IMR-90 (cell line): ENCODE measurements around the gene ANKRD6. TPM values are rescaled to one million over a fixed set of nuclear protein-coding genes. Genes with fewer than 3 reads are reported as not detected.

ENCODE experiments used
- ATAC-seq: fragments of 200-7000 bp; cut with Tn5 transposase; 2 replicates; pipeline ENCODE4 v1.9.1; 2020; ENCODE audit warnings: low read depth, mild to moderate bottlenecking, moderate library complexity
- BruUV-seq: library from RNA; stranded (reverse); fragments of 400-500 nt; replicated peaks from 2 replicates; lab custom pipeline; 2021; lab: Mats Ljungman, UMichigan
- CTCF ChIA-PET: fragments of 300-600 bp; formaldehyde crosslinking; extraction: SDS; loops from one replicate; lab custom pipeline; 2021; ENCODE audit warnings: antibody characterized with exemption; lab: Yijun Ruan, JAX
- POLR2A ChIA-PET: fragments of 300-600 bp; sonication (Branson Sonifier 250); formaldehyde crosslinking; loops from one replicate; lab custom pipeline; 2022; ENCODE audit warnings: antibody characterized with exemption; ENCODE audit not compliant: unreplicated experiment; lab: Charles Lee
- DNase-seq: peaks from one replicate; pipeline ENCODE4 v3.0.0; 2013
- H2AFZ ChIP-seq: replicated peaks from 2 replicates; pipeline ENCODE3; 2013; ENCODE audit warnings: low read length, mild to moderate bottlenecking; ENCODE audit not compliant: poor library complexity
- H2AK5ac ChIP-seq: 2 replicates; pipeline ENCODE4 v1.6.1; 2013; ENCODE audit warnings: low read depth, low read length, inconsistent platforms
- H2AK9ac ChIP-seq: replicated peaks from 2 replicates; pipeline ENCODE3; 2013; ENCODE audit warnings: mild to moderate bottlenecking, low read depth, low read length, moderate library complexity; ENCODE audit not compliant: poor library complexity
- H2BK120ac ChIP-seq: 2 replicates; pipeline ENCODE4 v1.6.1; 2013; ENCODE audit warnings: low read depth, low read length, inconsistent platforms
- H2BK15ac ChIP-seq: 3 replicates; pipeline ENCODE4 v1.6.1; 2013; ENCODE audit warnings: low read depth, low read length, inconsistent platforms
- H2BK20ac ChIP-seq: 2 replicates; pipeline ENCODE4 v1.6.1; 2013; ENCODE audit warnings: low read depth, mild to moderate bottlenecking, inconsistent platforms, low read length, moderate library complexity
- H2BK5ac ChIP-seq: 2 replicates; pipeline ENCODE4 v1.6.1; 2013; ENCODE audit warnings: mild to moderate bottlenecking, low read depth, low read length, inconsistent platforms; ENCODE audit not compliant: poor library complexity, severe bottlenecking
- H3K14ac ChIP-seq: replicated peaks from 2 replicates; pipeline ENCODE4 v1.6.1; 2013; ENCODE audit warnings: low read depth, low read length, inconsistent platforms
- H3K18ac ChIP-seq: 2 replicates; pipeline ENCODE4 v1.6.1; 2013; ENCODE audit warnings: low read depth, low read length, control low read depth
- H3K23ac ChIP-seq: 2 replicates; pipeline ENCODE4 v1.6.1; 2013; ENCODE audit warnings: low read depth, low read length, inconsistent platforms
- H3K27ac ChIP-seq: 2 replicates; pipeline ENCODE4 v1.5.1; 2013; ENCODE audit warnings: mild to moderate bottlenecking, control low read depth, low read length; ENCODE audit not compliant: insufficient read depth
- H3K27me3 ChIP-seq: 2 replicates; pipeline ENCODE4 v1.6.1; 2013; ENCODE audit warnings: low read length; ENCODE audit not compliant: control insufficient read depth, insufficient read depth
- H3K36me3 ChIP-seq: 2 replicates; pipeline ENCODE4 v1.6.1; 2013; ENCODE audit warnings: low read length, mixed read lengths; ENCODE audit not compliant: control insufficient read depth, insufficient read depth
- H3K4ac ChIP-seq: 2 replicates; pipeline ENCODE4 v1.6.1; 2013; ENCODE audit warnings: low read depth, low read length, inconsistent platforms
- H3K4me1 ChIP-seq: 2 replicates; pipeline ENCODE4 v1.6.1; 2013; ENCODE audit warnings: low read length, mixed read lengths; ENCODE audit not compliant: control insufficient read depth, insufficient read depth
- H3K4me2 ChIP-seq: 2 replicates; pipeline ENCODE4 v1.6.1; 2013; ENCODE audit warnings: low read depth, mild to moderate bottlenecking, control low read depth, low read length, moderate library complexity
- H3K4me3 ChIP-seq: 2 replicates; pipeline ENCODE4 v1.5.1; 2013; ENCODE audit warnings: low read depth, mild to moderate bottlenecking, control low read depth, low read length, moderate library complexity; ENCODE audit not compliant: insufficient read depth
- H3K56ac ChIP-seq: 2 replicates; pipeline ENCODE4 v1.6.1; 2013; ENCODE audit warnings: low read length, inconsistent platforms; ENCODE audit not compliant: insufficient read depth; ENCODE audit errors: extremely low read depth
- H3K79me1 ChIP-seq, 2 experiments: 2 replicates each; pipeline ENCODE4 v1.6.1; 2013; ENCODE audit warnings: low read length in 2 of 2, inconsistent platforms in 1 of 2, low read depth in 1 of 2
- H3K9ac ChIP-seq: 2 replicates; pipeline ENCODE4 v1.6.1; 2013; ENCODE audit warnings: low read depth, low read length, control low read depth
- H3K9me1 ChIP-seq: 2 replicates; pipeline ENCODE4 v1.6.1; 2013; ENCODE audit warnings: low read length, inconsistent platforms; ENCODE audit not compliant: insufficient read depth
- H3K9me3 ChIP-seq: 2 replicates; pipeline ENCODE4 v1.6.1; 2013; ENCODE audit warnings: low read length; ENCODE audit not compliant: control insufficient read depth, insufficient read depth
- H4K20me1 ChIP-seq: 2 replicates; pipeline ENCODE4 v1.6.1; 2013; ENCODE audit warnings: low read length, inconsistent platforms; ENCODE audit not compliant: insufficient read depth
- H4K5ac ChIP-seq: 2 replicates; pipeline ENCODE4 v1.6.1; 2013; ENCODE audit warnings: mild to moderate bottlenecking, low read depth, low read length, control low read depth
- H4K8ac ChIP-seq, 2 experiments: 2 replicates each; pipeline ENCODE4 v1.6.1; 2013; ENCODE audit warnings: low read depth in 2 of 2, low read length in 2 of 2, control low read depth in 1 of 2, inconsistent platforms in 1 of 2
- H4K91ac ChIP-seq: 2 replicates; pipeline ENCODE4 v1.6.1; 2013; ENCODE audit warnings: low read depth, low read length, inconsistent platforms; ENCODE audit not compliant: insufficient read depth
- BHLHE40 ChIP-seq: fragments of 150-350 bp; IDR thresholded peaks from 2 replicates; pipeline ENCODE4 v1.6.1; 2016; ENCODE audit warnings: mild to moderate bottlenecking, low read depth, low read length
- CEBPB ChIP-seq: IDR thresholded peaks from 2 replicates; pipeline ENCODE4 v1.6.1; 2012; ENCODE audit warnings: low read depth, low read length, improper control_type of control experiment
- CHD1 ChIP-seq: IDR thresholded peaks from 2 replicates; pipeline ENCODE4 v1.6.1; 2012; ENCODE audit warnings: low read depth, low read length, improper control_type of control experiment
- CTCF ChIP-seq: conservative IDR thresholded peaks from 2 replicates; pipeline ENCODE4 v1.5.1; 2012; ENCODE audit warnings: mild to moderate bottlenecking, low read depth, low read length, improper control_type of control experiment
- ELK1 ChIP-seq: fragments of 150-350 bp; IDR thresholded peaks from 2 replicates; pipeline ENCODE4 v1.6.1; 2016; ENCODE audit warnings: low read depth, mild to moderate bottlenecking, low read length, moderate library complexity, borderline replicate concordance
- FOS ChIP-seq: fragments of 150-350 bp; IDR thresholded peaks from 2 replicates; pipeline ENCODE4 v1.6.1; 2016; ENCODE audit warnings: low read depth, low read length
- MAFK ChIP-seq: IDR thresholded peaks from 2 replicates; pipeline ENCODE4 v1.6.1; 2012; ENCODE audit warnings: low read depth, low read length, improper control_type of control experiment
- MAZ ChIP-seq: IDR thresholded peaks from 2 replicates; pipeline ENCODE4 v1.6.1; 2012; ENCODE audit warnings: low read depth, mild to moderate bottlenecking, low read length, improper control_type of control experiment, moderate library complexity, borderline replicate concordance
- MXI1 ChIP-seq: IDR thresholded peaks from 2 replicates; pipeline ENCODE4 v1.6.1; 2012; ENCODE audit warnings: low read depth, mild to moderate bottlenecking, low read length, moderate library complexity, borderline replicate concordance
- NFE2L2 ChIP-seq: fragments of 150-350 bp; IDR thresholded peaks from 2 replicates; pipeline ENCODE4 v1.6.1; 2016; ENCODE audit warnings: low read depth, mild to moderate bottlenecking, low read length
- POLR2A ChIP-seq: IDR thresholded peaks from 2 replicates; pipeline ENCODE4 v1.6.1; 2012; ENCODE audit warnings: mild to moderate bottlenecking, low read depth, low read length
- RAD21 ChIP-seq: IDR thresholded peaks from 2 replicates; pipeline ENCODE4 v1.6.1; 2012; ENCODE audit warnings: low read length, improper control_type of control experiment
- RCOR1 ChIP-seq: IDR thresholded peaks from 2 replicates; pipeline ENCODE4 v1.6.1; 2012; ENCODE audit warnings: mild to moderate bottlenecking, low read length, improper control_type of control experiment; ENCODE audit not compliant: insufficient replicate concordance
- RFX5 ChIP-seq: IDR thresholded peaks from 2 replicates; pipeline ENCODE4 v1.8.0; 2012; ENCODE audit warnings: low read depth, mild to moderate bottlenecking, low read length, moderate library complexity
- SMC3 ChIP-seq: fragments of 150-350 bp; IDR thresholded peaks from 2 replicates; pipeline ENCODE4 v1.6.1; 2016; ENCODE audit warnings: low read depth, mild to moderate bottlenecking, antibody characterized with exemption, low read length, moderate library complexity
- USF2 ChIP-seq: fragments of 150-350 bp; IDR thresholded peaks from 2 replicates; pipeline ENCODE4 v1.6.1; 2017; ENCODE audit warnings: mild to moderate bottlenecking, antibody characterized with exemption, low read length, low read depth
- WGBS, 2 experiments: methylation state at CpG; one replicate each; pipeline versions ENCODE4 v1.1.5 to v1.1.7; 2013; ENCODE audit warnings: missing lambda C conversion rate in 2 of 2; ENCODE audit not compliant: insufficient read length in 1 of 2; ENCODE audit errors: extremely low coverage in 2 of 2; 5-methylcytosine and 5-hydroxymethylcytosine counted together
- dilution Hi-C: fragments of 300-500 bp; cut with HindIII; formaldehyde crosslinking; loops from one replicate; pipeline ENCODE4 v1.14.3; 2018; ENCODE audit warnings: low sequenced_read_pairs; ENCODE audit not compliant: unreplicated experiment
- in situ Hi-C: fragments of 300-500 bp; cut with MboI; formaldehyde crosslinking; loops from 3 replicates; pipeline ENCODE4 v1.14.3; 2019; ENCODE audit warnings: low sequenced_read_pairs, inconsistent platforms, mixed read lengths
- intact Hi-C: fragments of 100-400 bp; cut with micrococcal nuclease; formaldehyde crosslinking; loops from 2 replicates; pipeline ENCODE4 v1.10.0; 2022
- polyA plus RNA-seq, 3 experiments: library from polyadenylated mRNA; depleted of rRNA; stranded (reverse); fragments of >200 nt; gene quantifications; 2 replicates each; pipeline ENCODE4 v1.2.3, GENCODE V29; 2012; ENCODE audit warnings: low replicate concordance in 1 of 3
- total RNA-seq: library from RNA; depleted of rRNA; stranded (reverse); fragments of >200 nt; gene quantifications from 2 replicates; pipeline ENCODE4 v1.2.3, GENCODE V29; 2012

The ANKRD6 gene
- total and polyA plus RNA-seq, 2 of the 4 experiments (the other 2 are of a cell fraction) = 0.12 to 0.18 TPM

DNA sequence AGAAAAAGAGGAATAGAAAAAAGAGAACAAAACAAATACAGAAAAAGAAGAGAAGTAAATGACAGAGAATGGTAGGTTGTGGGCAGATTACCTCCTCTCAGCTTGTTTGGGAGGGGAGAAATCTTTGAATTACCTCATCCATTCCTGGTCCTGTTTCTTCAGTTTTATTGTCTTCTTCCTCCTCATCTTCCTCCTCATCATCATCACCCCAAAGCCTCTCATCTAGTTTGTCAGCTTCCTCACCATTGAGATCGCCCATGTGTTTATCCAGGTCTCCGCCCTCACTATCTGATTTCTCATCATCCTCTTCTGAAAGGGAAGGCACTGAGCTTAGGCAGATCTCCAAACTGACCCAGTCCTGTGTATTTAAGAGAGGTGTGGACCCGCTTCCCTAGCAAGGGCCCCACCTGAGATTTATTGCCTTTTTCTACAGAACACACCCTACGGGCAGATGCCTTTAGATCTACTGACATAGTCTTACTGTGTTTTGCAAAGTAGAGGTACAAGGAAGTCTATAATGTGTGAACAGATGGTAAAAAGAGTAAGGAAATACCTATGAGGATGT, 229.8 kb downstream of the ANKRD6 start:
- H3K36me3 ChIP-seq = peaks cover 31% of the 10 kb centered on the region
- no peak overlapping the region for H2BK5ac ChIP-seq
- no peak for DNase-seq
- ChIA-PET POLR2A (no interaction called here), CTCF (no interaction called here)
- H3K4ac ChIP-seq = no peak overlapping the region
- 0 out of 2 replicates have a peak, but pooled peaks cover 3% of the 10 kb centered on the region for H3K9me1 ChIP-seq
- H3K27me3 ChIP-seq = no peaks in the 10 kb centered on the region
- no peak overlapping the region for H3K18ac ChIP-seq
- no peak overlapping the region for H2AFZ ChIP-seq
- BruUV-seq = no TSS peak
- no peak overlapping the region for H2BK15ac ChIP-seq
- H4K8ac ChIP-seq = no peak overlapping the region
- H3K9ac ChIP-seq = no peak overlapping the region
- no peak overlapping the region for H2AK5ac ChIP-seq
- no peak overlapping the region for H3K4me2 ChIP-seq
- H3K14ac ChIP-seq = no peak overlapping the region
- H2BK20ac ChIP-seq = no peak overlapping the region
- no peak for ATAC-seq
- in situ Hi-C loops = no loop called here
- no peak overlapping the region for H2BK120ac ChIP-seq
- H4K20me1 ChIP-seq = no peaks in the 10 kb centered on the region
- dilution Hi-C loops = no loop called here
- H3K23ac ChIP-seq = no peak overlapping the region
- no peak overlapping the region for H2AK9ac ChIP-seq
- H3K4me1 ChIP-seq = no peaks in the 10 kb centered on the region
- H3K27ac ChIP-seq = no peak overlapping the region
- no CpG with 5 or more reads among the region's 4 CpGs for WGBS, 2 experiments
- no peak for TF ChIP-seq CTCF
- TF ChIP-seq RFX5 = no peak
- no peak for TF ChIP-seq POLR2A
- TF ChIP-seq MXI1 = no peak
- no peak for TF ChIP-seq BHLHE40
- TF ChIP-seq SMC3 = no peak
- TF ChIP-seq RAD21 = no peak
- no peak for TF ChIP-seq ELK1
- TF ChIP-seq CHD1 = no peak
- TF ChIP-seq NFE2L2 = no peak
- no peak for TF ChIP-seq CEBPB
- TF ChIP-seq FOS = no peak
- no peak for TF ChIP-seq USF2
- TF ChIP-seq MAFK = no peak
- no peak for TF ChIP-seq MAZ
- no peak for TF ChIP-seq RCOR1
- H4K91ac ChIP-seq = no peak overlapping the region
- intact Hi-C loops = no loop called here
- no peak overlapping the region for H4K5ac ChIP-seq
- H3K56ac ChIP-seq = no peak overlapping the region
- no peak overlapping the region for H3K4me3 ChIP-seq
- H3K9me3 ChIP-seq = no peaks in the 10 kb centered on the region
- H3K79me1 ChIP-seq = no peaks in the 10 kb centered on the region
